ENCODE results near the gene MED12L.
"Not testable (repeated sequence)": the region's sequence is repeated elsewhere in the genome, so short reads cannot be mapped to it uniquely, and the experiment has no call there.

Gene MED12L

DNA sequence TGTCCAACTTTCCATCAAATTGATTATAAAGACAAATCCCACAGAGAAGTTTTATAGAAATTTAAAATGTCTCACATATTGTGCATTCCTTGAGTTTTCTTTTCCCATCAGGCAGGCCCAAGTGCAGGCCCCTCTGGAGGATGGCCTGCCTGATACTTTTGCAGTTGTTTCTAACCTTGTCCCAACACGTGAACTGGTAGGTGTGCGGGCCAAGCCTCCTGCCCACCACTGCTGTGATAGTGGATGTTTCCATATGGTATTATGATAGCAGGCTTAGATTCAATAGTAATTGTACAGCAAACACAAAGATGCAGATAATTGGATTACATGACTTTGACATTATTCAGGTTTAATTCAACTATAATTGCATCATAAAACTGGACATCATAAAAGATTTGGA, 297.6 kb downstream of the MED12L start:
- DNase-seq: no peak

DNA sequence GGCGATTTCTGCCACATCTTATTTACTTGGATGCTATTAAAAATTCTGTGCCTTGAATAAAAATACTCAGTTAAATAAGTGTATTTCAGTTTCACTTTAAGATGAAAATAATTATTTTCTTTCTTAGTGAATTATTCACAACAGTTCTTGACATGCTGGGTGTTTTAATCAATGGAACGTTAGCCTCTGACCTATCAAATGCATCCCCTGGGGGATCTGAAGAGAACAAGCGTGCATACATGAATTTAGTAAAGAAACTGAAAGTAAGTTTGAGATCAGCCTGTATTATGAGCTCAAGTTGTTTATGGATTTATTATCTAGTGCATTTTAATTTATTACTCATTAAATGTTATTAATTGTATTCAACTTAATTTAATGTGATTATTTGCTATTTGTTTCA, 298.5 kb downstream of the MED12L start:
- no peak for DNase-seq

- no peak for DNase-seq
These were observed 299.3 kb downstream of the MED12L start, which contains the start of gene P2RY12 for GRCh38 chr3:151384741-151385174. P2RY12 (minus strand) TSS chr3:151384753; CDS start chr3:151338845, 45,908 bp downstream.

GRCh38 chr3:151386056-151386455, 300.6 kb downstream of the MED12L start:
- no peak for DNase-seq

GRCh38 chr3:151387432-151387831, 302.0 kb downstream of the MED12L start:
- DNase-seq: no peak

DNA sequence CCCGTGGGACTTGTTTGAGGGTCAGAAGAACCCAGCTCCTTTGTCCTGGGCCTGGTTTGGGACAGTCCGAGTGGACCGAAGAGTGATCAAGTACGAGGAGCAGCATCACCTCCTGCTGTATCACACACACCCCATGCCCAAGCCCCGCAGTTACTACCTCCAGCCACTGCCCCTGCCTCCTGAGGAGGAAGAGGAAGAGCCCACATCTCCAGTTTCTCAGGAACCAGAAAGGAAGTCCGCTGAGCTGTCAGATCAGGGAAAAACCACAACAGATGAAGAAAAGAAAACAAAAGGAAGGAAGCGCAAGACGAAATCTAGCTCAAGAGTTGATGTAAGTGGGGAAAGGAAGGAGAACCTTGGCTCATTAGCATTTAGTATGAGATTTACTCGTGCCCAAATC, 302.4 kb downstream of the MED12L start:
- DNase-seq: no peak

- DNase-seq: no peak
These were observed 306.3 kb downstream of the MED12L start for GRCh38 chr3:151391720-151392119.

GRCh38 chr3:151392191-151392590, 306.7 kb downstream of the MED12L start:
- DNase-seq: not testable (repeated sequence)

DNA sequence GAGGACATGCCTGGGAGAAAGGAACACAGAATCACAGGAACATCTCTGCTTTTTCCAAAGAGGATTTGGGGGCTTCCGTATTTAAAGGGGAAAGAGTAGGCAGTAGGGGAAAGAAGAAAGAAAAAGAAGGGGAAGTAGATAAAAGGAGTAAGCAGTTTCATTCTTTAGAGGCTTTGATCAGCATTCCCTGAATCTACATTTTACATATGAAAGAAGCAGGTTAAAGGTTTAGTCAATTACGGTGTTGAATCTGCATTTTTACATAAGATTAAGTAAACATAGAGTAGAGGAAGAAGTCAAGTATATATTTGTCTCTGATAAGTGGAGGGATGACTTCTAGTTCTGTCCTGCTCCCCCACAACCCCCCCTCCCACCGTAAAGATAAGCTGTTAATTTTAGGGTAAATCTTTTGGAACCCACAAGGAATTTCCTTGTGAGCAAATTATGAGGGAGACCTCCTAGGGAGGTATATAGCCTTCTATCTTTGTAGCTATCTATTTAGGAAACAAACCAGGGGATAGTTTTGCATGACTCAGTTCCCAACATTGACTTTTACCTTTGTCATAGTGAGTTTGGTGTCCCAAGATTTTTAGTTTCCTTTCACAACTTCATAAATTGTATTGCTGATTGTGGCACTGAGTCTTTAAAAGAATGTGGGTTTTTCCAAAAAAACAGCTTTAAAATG, 307.8 kb downstream of the MED12L start:
- DNase-seq: no peak

DNA sequence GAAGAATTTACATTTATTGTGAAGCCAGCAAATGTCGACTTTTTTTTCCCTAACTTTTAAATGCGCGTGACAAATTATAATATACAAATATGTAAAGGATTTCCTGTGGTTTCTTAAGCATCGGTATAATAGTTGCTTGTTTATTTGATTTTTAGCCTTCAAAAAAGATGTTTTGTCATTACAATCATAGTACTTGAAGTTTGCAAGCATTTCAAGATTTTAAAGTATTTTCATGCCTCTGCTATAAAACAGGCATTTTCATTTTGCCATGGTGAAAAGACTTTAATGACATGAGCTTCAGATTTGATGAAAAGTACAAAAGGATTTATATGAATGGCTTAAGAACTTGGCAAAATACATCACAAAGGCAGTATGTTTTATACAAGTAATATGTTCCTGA, 308.5 kb downstream of the MED12L start:
- no peak for DNase-seq

DNA sequence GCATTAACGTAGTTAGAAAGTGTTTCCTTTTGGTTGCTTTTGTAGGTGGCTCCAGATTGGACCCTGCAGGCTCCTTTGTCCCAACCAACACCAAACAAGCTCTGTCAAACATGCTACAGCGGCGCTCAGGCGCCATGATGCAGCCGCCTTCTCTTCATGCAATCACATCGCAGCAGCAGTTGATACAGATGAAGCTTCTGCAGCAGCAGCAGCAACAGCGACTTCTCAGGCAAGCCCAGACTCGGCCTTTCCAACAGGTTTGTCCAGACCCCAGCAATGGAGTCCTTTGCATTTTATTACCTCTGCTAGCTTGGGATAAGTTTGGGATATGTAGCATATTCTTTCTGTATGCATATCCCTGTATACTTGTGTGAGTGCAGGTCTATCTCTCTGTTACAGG, 309.1 kb downstream of the MED12L start:
- DNase-seq: no peak

- no peak for DNase-seq
These were observed 310.3 kb downstream of the MED12L start for GRCh38 chr3:151395806-151396205.

GRCh38 chr3:151398895-151399294, 313.4 kb downstream of the MED12L start:
- no peak for DNase-seq

- DNase-seq: no peak
These were observed 314.9 kb downstream of the MED12L start for GRCh38 chr3:151400341-151400740.

GRCh38 chr3:151402349-151402748, 316.9 kb downstream of the MED12L start:
- DNase-seq: no peak

DNA sequence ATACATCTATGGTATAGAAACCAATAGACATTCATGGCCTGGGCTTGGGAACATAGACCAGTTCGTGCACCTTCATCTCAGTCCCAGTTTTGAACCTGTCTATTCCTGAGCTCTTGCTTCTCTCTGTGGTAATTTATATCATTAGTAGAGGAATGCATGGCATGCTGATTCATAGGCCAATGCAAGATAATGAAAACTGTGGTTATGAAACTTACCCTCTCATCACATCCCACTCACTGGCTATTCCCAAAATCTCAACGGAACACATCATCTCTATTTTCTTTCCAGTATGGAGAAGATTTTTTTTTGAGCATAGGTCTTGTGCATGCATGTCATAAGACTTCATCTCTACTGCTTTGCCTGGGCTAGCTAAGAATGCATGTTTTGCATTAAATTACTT, 317.8 kb downstream of the MED12L start:
- DNase-seq: no peak

DNA sequence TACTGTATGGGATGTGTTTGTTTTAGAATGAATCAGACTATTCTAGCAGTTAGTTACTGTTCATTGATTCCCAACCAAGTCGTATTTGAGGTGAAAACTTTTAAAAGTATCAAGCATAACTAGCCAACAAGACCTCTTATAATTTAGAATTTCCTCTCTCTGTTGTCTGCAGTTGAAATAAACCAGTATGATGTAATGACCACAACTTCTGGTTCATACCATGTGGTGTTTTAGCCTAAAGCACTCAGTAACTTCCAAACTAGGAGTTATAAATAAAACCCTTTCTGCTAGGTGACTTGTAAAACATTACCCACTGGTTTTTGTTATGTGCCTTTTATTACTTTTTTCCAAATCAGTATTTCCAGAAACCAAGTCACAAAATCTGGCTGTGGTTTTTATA, 318.9 kb downstream of the MED12L start:
- no peak for DNase-seq

DNA sequence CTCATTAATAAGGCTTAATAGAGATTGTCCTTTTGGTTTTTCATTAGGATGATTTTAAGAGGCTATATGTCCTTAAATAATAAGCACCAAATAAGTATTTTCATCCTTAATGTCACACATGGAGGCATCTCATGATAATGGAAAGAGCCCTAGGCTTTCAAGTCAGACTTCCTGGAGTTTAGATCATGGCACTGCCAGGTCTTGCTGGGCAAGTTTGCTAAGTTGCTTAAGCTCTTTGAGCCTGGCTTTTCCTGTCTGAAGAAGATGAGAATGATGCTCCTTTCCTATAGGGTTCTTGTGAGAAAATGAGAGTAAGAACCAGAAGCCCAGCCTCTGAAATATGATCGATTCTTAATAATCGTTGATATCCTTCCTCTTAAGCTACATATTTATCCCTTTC, 322.5 kb downstream of the MED12L start:
- DNase-seq: no peak

DNA sequence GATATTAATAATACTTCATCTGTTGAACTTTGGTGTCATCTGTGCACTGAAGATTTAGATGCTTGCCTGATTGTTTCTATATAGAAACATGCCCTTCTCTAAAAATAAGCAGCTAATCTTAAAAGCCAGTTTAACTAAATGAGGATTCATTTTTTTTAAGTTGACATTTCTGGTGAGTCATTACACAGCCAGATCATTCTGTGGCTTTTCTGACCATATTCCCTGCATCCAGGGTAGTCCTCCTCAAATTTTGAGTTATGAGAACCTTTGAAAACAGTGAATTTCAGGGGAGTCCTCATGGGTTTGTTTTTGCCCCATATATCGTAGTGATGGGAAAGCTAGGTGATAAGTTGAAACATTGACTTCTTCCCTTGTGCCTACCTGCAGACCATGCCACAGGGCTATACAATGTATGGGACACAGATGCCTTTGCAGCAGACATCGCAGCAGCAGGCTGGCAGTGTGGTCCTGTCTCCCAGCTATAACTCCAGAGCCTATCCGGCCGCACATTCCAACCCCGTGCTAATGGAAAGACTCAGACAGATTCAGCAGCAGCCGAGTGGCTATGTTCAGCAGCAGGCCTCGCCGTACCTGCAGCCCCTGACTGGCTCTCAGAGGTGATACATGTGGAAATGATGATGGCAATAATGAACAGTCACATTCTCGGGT, 325.6 kb downstream of the MED12L start:
- DNase-seq: no peak

DNA sequence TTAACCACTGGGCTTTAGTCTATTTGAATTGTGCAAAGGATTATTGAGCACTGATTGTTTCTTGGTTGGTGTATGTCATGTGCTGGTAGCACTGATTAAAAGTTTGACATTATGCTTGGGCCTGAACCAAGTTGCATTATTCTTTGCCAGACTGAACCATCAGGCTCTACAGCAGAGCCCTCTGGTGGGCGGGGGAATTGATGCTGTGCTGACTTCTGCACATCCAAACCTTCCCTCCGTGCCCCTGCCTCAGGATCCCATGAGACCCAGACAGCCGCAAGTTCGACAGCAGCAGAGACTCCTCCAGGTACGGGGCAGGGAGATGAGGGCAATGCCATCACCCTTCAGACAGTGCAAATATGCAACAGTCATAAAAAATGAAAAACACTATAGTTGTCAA, 327.5 kb downstream of the MED12L start:
- DNase-seq: no peak

- DNase-seq: no peak
These were observed 329.8 kb downstream of the MED12L start for GRCh38 chr3:151415289-151415688.

GRCh38 chr3:151419806-151420205, 334.3 kb downstream of the MED12L start:
- no peak for DNase-seq

- DNase-seq: no peak
These were observed 336.5 kb downstream of the MED12L start for GRCh38 chr3:151421938-151422337.

GRCh38 chr3:151423091-151423490, 337.6 kb downstream of the MED12L start:
- DNase-seq: no peak
